Activated CD4-positive, CD25-positive, alpha-beta regulatory T cell treated with anti-CD3 and anti-CD28 coated beads, Interleukin-2, amount 50 U/mL, for 72 hours (primary cell): Measurements from ENCODE around the gene OSBP2.
A peak's percentile ranks its signal among the peaks of the same experiment; 100 is the strongest.
"Not testable (repeated sequence)": the region's sequence is repeated elsewhere in the genome, so short reads cannot be mapped to it uniquely, and the experiment has no call there.

Experiments
- DNase-seq: peaks from one replicate; pipeline ENCODE4 v3.0.0; 2021

The OSBP2 gene, protein sequence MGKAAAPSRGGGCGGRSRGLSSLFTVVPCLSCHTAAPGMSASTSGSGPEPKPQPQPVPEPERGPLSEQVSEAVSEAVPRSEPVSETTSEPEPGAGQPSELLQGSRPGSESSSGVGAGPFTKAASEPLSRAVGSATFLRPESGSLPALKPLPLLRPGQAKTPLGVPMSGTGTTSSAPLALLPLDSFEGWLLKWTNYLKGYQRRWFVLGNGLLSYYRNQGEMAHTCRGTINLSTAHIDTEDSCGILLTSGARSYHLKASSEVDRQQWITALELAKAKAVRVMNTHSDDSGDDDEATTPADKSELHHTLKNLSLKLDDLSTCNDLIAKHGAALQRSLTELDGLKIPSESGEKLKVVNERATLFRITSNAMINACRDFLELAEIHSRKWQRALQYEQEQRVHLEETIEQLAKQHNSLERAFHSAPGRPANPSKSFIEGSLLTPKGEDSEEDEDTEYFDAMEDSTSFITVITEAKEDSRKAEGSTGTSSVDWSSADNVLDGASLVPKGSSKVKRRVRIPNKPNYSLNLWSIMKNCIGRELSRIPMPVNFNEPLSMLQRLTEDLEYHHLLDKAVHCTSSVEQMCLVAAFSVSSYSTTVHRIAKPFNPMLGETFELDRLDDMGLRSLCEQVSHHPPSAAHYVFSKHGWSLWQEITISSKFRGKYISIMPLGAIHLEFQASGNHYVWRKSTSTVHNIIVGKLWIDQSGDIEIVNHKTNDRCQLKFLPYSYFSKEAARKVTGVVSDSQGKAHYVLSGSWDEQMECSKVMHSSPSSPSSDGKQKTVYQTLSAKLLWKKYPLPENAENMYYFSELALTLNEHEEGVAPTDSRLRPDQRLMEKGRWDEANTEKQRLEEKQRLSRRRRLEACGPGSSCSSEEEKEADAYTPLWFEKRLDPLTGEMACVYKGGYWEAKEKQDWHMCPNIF

GRCh38 chr22:30694640-30695350 lies at the start of gene OSBP2:
OSBP2 (plus strand) TSS chr22:30694874; CDS start chr22:30694910, 36 bp downstream.
- peak; percentile 43 for DNase-seq

DNA sequence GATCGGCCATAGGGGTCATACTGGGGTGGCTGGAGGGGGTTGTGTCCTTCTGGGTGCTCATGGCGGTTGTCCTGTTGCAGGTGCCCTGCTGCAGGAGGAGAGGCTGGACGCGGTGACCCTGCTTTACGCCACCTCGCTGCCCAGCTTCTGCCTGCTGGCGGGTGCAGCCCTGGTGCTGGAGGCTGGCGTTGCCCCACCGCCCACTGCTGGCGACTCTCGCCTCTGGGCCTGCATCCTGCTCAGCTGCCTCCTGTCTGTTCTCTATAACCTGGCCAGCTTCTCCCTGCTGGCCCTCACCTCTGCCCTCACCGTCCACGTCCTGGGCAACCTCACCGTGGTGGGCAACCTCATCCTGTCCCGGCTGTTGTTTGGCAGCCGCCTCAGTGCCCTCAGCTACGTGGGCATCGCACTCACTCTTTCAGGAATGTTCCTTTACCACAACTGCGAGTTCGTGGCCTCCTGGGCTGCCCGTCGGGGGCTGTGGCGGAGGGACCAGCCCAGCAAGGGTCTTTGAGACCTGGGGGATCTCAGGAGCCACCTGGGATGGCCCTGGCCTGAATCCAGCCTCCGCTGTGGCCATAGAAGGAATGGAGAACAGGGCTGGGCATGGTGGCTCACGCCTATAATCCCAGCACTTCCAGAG lies 48.0 kb upstream of the OSBP2 start:
- no peak for DNase-seq

DNA sequence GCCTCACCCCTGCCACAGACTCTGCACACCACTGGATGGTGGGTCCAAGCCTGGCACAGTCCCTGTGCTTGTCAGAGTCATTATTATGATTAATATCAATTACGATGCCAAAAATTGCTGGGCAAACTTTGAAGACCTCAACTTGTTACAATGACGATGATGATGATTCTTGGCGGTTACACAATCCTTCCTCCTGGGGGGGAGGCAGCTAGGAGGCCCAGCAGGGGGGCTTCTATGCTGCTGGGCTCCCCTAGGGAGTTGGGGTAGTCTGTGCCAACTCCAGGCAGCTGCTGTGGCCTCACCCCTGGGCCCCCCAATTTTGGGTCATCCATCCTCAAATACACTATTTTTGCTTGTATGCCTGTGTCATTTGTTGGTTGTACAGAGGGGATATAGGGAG lies 47.1 kb upstream of the OSBP2 start:
- no peak for DNase-seq

- DNase-seq = no peak
Observed at GRCh38 chr22:30648825-30649224, 45.8 kb upstream of the OSBP2 start.

DNA sequence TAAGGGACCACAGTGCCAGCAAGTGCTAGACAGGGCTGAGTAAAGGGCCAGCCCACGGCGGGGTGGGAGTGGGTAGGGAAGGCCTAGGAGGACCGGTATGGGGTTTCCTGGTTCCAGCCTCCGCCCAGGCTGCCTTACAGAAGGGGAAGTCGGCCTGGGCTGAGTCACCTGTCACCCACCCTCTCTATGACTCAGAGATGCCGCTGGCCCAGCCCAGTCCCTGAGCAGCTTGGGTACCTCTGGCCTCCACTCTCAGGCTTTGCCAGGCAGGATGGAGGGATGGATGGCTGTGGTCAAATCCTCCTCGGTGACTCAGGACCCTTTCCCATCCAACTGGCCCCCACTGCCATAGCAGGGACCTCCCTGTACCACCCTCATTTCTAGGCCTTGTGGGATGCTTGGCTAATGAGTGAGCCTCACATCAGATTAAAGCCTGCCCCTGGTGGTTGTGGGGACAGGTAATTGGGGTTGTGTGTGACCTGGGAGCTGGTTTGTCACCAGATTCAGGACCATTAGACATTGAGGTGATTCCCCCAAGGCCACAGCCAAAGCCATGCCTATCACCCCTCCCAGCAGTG lies 45.2 kb upstream of the OSBP2 start:
- DNase-seq = peak; percentile 73

DNA sequence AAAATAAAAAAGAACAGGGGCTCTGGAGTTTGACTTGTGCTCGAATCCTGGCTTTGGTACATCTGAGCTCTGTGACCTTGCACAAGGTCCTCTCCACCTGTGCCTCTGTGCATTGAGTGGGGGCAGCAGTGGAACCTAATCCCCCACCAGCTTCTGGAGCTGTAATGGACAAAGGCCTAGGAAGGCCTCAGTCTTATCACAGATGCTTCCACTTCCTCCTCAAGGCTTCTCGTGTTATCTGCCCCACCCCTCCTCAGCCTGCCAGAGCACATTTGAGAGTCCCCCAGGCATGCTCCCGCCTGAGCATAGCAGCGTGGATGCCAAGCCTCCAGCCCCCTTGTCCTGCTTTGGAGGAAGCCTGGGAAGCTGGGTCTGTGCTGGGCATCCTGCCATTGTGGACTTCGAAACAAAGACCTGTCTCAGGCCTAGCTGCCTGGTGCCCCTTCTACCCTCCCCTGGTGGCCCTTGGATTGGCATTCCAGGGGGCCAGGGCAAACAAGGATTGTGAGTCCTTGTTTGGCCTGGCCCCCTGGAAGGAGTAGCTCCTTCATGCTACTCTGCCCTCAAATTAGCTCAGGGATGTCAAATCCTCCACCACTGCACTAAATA lies 44.1 kb upstream of the OSBP2 start:
- DNase-seq = no peak

DNA sequence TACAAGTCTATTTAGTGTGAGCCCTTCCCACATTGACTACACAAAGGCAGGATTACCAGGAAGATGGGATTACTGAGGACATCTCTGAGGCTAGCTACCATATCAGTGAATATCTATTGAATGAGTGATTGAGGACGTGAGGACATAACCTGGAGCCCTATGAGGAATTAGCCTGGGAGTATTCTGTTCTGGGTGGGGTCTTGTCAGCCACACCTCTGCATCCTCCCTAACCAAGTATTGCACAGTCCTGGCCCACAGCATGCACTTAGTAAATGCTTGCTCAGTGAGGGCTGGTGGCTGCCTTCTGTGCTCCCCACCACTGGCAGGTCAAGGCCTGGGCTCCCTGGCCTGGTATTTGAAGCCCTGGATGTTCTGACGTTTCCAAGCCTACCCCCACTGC lies 41.8 kb upstream of the OSBP2 start:
- DNase-seq = no peak

DNA sequence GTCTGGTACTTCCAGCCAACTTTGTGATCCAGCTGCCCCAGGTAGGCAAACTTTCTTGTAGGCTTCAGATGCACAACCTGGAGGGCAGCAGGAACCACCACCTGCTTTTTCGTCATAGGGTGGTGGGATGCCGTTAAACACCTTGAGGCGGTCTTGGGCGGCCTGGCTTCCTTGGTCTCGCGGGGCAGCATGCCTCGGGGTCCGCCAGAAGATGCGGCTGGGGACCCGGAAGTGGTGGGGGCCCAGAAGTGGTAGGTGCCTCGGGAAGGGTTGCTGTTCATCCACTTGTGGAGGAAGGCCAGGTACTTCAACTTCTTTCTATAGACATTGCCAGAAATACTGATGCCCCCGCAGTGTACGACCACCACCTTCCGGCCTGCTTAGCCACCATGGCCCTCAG lies 40.3 kb upstream of the OSBP2 start:
- no peak for DNase-seq

- no peak for DNase-seq
Observed at GRCh38 chr22:30655532-30655931, 39.1 kb upstream of the OSBP2 start.

DNA sequence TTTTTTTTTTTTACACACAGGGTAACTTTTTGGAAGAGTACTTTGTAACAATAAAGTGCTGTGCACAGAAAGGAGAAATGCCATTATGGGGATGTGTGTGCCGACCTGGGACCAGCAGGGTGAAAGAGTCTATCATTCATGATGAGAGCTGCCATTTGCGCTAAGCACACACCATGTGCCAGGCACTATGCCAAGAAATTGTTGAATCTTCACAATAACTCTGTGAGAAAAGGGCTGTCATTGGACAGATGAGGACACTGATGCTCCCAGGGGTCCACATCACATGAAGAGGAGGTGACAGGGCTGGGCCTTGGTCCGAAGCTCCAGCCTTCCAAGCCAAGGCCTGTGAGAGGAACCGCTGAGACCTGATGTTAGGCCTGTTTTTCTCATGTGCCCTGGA lies 32.6 kb upstream of the OSBP2 start:
- DNase-seq = no peak

- no peak for DNase-seq
Observed at GRCh38 chr22:30664798-30665197, 29.9 kb upstream of the OSBP2 start.

- DNase-seq = no peak
Observed at GRCh38 chr22:30665266-30665665, 29.4 kb upstream of the OSBP2 start.

DNA sequence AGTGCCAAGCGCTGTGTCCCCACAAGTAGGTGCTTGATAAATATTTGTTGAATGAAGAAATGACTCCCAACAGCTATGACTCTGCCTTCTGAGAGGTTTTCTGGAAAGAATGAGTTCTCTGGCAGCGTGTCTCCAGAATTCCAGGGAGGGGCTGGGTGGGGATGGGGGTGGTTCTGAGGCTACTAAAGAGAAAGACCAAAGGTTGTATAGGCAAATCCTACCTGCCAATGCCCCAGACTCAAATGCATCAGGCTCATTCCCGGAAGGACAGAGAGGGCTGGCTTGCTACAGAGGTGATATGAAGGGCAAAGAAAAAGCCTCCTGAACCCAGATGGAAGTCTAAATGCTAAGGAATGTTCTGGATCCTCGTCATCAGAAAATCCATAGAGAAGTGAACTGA lies 28.9 kb upstream of the OSBP2 start:
- no peak for DNase-seq

GRCh38 chr22:30667107-30667493 lies 27.6 kb upstream of the OSBP2 start:
- DNase-seq = no peak

- DNase-seq = peak; percentile 95
Observed at GRCh38 chr22:30667494-30668385, 26.9 kb upstream of the OSBP2 start, which contains the start of gene DUSP18. DUSP18 (minus strand) TSS chr22:30667875; CDS start chr22:30664003, 3,872 bp downstream.

DNA sequence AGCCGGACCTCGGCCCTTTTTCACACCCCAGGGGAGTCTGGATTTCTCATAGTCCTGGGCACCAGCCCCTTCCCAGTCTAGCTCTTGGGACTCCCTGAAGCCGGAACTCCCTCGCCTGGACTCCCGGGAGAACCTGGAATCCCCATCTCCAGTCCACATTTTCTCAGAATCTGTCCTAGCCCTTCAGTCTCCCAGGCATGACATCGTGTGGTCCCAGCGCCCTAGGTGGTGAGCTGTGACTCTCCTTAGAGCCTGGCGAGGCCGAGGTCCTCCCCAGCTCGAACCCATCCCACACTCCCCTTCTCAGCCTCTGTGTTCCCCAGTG lies 26.3 kb upstream of the OSBP2 start:
- no peak for DNase-seq

DNA sequence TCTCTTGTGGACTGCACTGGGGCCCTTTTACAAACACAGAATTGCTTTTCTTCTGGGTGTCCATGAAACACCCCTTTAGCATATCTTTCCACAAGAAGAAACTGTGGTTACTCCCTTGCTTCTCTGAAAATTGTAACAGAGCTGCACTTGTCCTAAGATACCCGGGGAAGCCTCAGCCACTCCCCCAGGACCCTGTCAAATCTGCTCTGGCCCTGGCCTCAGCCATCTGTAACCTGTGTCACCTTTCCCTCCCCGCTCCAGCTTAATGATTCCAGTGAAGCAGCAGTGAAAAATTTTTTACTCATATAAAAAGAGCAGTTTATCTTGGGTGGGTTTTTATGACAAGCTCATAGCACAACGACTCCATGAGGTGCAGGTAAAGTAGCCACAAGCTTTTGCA lies 23.6 kb upstream of the OSBP2 start:
- no peak for DNase-seq

GRCh38 chr22:30673136-30673535 lies 21.5 kb upstream of the OSBP2 start:
- no peak for DNase-seq

GRCh38 chr22:30674482-30674881 lies 20.2 kb upstream of the OSBP2 start:
- no peak for DNase-seq

- no peak for DNase-seq
Observed at GRCh38 chr22:30675436-30675835, 19.2 kb upstream of the OSBP2 start.

DNA sequence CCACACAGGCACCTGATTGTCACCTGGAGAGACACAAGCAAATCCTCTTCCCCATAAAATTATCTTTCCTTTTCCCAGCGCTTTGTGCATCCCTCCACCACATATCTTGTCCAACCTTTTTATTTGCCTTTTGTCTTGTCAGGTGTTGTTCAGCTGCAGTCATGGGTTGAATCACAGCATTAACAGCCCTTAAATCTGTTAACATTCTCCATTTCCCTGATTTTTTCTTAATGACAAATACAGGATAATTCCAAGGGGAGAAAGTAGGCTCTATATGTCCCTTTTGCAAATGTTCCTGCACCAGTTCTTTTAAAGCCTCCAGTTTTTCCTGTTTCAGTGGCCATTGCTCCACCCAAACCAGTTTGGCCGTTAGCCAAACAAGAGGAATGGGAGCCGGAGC lies 18.1 kb upstream of the OSBP2 start:
- not testable (repeated sequence) for DNase-seq
